Heart left ventricle (tissue), 13 donors: ENCODE data around the gene ZBTB20.

Experiments used
- POLR2A ChIP-seq, 2 donors: fragments of 450-650 bp; IDR thresholded peaks; one replicate each; pipeline ENCODE4 v1.6.1; 2017; ENCODE audit warnings: antibody characterized with exemption in 2 of 2, mild to moderate bottlenecking in 2 of 2, moderate library complexity in 2 of 2
- TF ChIP-seq, protein P1 (sequence below), 12 donors: fragments of 200-600 bp; sonication (generic) in 4 of 12; IDR thresholded peaks; one replicate each; pipeline versions ENCODE4 v1.5.0 to v1.8.0; 2018 to 2022; ENCODE audit warnings: antibody characterized with exemption in 12 of 12, mild to moderate bottlenecking in 5 of 12
- donor health status: ischemic (EF 13 %, LVEDD 7.1; RV severe dilation, severe dysfunction).
- donor health status: DM: no; HTN: yes; CAD: no.
- donor health status: DM: no; HTN: no; CAD: no.
- donor health status: ischemic (EF 25% LVEDD 6.9; RV normal size, moderate dysfunction).
- donor health status: ischemic (EF 25% LVEDD 5.7; RV mildly dilated, moderate dysfunction).
- donor health status: ischemic (EF 35%, LVEDD 5.7; RV mildly dilated, moderate dysfunction).
- donor health status: nonischemic (EF 11% LVEDD 7.7; RV severe dilation, severe dysfunction).
- donor health status: DM: yes; HTN: yes; CAD: no.
- donor health status: PGD.
- donor health status: ischemic (EF 29% LVEDD 5.4; RV normal size, mild dysfunction).
- donor health status: nonischemic (EF 23%, LVEDD 6.1; RV moderate dilation, normal function).

DNA sequence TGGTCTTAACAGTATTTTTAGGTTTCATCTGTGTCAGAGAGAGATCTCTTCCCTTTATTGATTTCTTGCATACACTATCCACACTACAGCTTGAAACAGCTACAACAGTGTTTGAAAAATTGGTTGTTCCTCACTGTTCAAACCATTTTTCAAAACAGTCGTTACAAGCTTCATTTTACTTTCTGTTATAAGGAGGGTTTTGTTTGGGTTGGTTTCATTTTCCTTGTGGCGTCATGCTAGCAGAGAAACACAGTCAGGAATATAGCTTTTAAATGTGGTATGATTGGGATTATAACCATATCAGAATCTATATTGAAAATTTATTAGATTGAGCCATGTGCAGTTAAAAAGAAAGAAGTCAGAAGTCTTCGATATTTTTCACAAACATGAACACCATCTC, 400.6 kb downstream of the ZBTB20 start:
- TF ChIP-seq, protein P1, sequence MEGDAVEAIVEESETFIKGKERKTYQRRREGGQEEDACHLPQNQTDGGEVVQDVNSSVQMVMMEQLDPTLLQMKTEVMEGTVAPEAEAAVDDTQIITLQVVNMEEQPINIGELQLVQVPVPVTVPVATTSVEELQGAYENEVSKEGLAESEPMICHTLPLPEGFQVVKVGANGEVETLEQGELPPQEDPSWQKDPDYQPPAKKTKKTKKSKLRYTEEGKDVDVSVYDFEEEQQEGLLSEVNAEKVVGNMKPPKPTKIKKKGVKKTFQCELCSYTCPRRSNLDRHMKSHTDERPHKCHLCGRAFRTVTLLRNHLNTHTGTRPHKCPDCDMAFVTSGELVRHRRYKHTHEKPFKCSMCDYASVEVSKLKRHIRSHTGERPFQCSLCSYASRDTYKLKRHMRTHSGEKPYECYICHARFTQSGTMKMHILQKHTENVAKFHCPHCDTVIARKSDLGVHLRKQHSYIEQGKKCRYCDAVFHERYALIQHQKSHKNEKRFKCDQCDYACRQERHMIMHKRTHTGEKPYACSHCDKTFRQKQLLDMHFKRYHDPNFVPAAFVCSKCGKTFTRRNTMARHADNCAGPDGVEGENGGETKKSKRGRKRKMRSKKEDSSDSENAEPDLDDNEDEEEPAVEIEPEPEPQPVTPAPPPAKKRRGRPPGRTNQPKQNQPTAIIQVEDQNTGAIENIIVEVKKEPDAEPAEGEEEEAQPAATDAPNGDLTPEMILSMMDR (IDR thresholded peaks at IDR 0.05): no peak
- TF ChIP-seq POLR2A (IDR thresholded peaks at IDR 0.05): no peak
